Uterus (tissue), 4 donors: ENCODE data around the gene LIX1. TPM values are rescaled to one million over a fixed set of nuclear protein-coding genes. Genes with fewer than 3 reads are reported as not detected.

Experiments
- DNase-seq, 2 donors: peaks; one replicate each; pipeline ENCODE4 v3.0.0-alpha.2; 2019 to 2020
- H3K27ac ChIP-seq, 2 donors: fragments of 200-600 bp; sonication (generic); 1 replicate in 1 of 2; 2 replicates in 1 of 2; pipeline ENCODE4 v1.5.1; 2016 to 2018
- H3K27me3 ChIP-seq, 2 donors: fragments of 200-600 bp; sonication (generic); one replicate each; pipeline ENCODE4 v1.5.1; 2018 to 2019; ENCODE audit warnings: control low read depth in 1 of 2
- H3K36me3 ChIP-seq, 2 donors: fragments of 200-600 bp; sonication (generic); one replicate each; pipeline ENCODE4 v1.5.1; 2019; ENCODE audit warnings: control low read depth in 1 of 2
- H3K4me1 ChIP-seq, 2 donors: fragments of 200-600 bp; sonication (generic); one replicate each; pipeline ENCODE4 v1.5.1; 2018 to 2019; ENCODE audit warnings: control low read depth in 1 of 2
- H3K4me3 ChIP-seq, 2 donors: fragments of 200-600 bp; sonication (generic); 1 replicate in 1 of 2; 2 replicates in 1 of 2; pipeline ENCODE4 v1.5.1; 2018 to 2019; ENCODE audit warnings: mild to moderate bottlenecking in 1 of 2
- H3K9me3 ChIP-seq, 2 donors: fragments of 200-600 bp; sonication (generic); one replicate each; pipeline ENCODE4 v1.5.1; 2019; ENCODE audit warnings: control low read depth in 1 of 2
- POLR2A ChIP-seq, 2 donors: fragments of 450-650 bp; IDR thresholded peaks; one replicate each; pipeline ENCODE4 v1.6.1; 2016; ENCODE audit warnings: antibody characterized with exemption in 2 of 2, mild to moderate bottlenecking in 1 of 2, moderate library complexity in 1 of 2
- intact Hi-C: fragments of 100-400 bp; cut with DNase I; formaldehyde crosslinking; loops from one replicate; pipeline ENCODE4 v1.15.1; 2023; ENCODE audit warnings: low total_unique reads
- total RNA-seq, 4 donors: library from RNA; depleted of rRNA in 3 of 4; stranded (reverse); fragments of >200 nt in 3 of 4; gene quantifications; one replicate each; pipeline versions ENCODE4 v1.1.0 to v1.2.4, GENCODE V29; 2014 to 2023
- TF ChIP-seq, protein P1 (sequence below), 4 experiments: fragments of 200-600 bp in 2 of 4; fragments of 450-650 bp in 2 of 4; sonication (generic) in 2 of 4; IDR thresholded peaks; one replicate each; pipeline ENCODE4 v1.5.1; 2016 to 2019; ENCODE audit warnings: antibody characterized with exemption in 4 of 4, mild to moderate bottlenecking in 2 of 4, moderate library complexity in 1 of 4
- donor health status: DM: yes; HTN: yes; CAD: no.

Gene LIX1
- total RNA-seq, 4 donors from 2014 or later = 3.9 TPM; not detected in 3

DNA sequence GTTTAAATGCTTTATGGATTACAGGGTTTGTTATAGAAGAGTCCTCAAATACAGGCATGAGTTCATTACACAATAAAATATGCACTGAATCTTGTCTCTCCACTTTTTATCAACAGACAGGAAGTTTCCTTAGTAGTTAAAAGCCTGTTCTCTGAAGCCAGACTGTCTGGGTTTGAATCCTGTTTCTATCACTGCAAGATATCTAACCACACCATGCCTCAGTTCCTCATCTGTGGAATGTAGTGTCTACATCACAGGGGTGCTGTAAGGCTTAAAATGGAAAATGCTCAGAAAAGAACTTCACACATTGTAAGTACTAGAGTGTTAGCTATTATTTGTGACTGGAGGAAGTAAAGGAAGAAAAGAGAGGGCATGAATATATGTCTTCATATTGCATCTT lies 9.3 kb downstream of the LIX1 start:
- intact Hi-C loops = no loop called here
- Histone ChIP-seq H3K4me1 (no peaks in the 10 kb centered on the region), H3K4me3 (no peak overlapping the region), H3K36me3 (no peaks in the 10 kb centered on the region), H3K27ac (no peak overlapping the region), H3K9me3 (no peaks in the 10 kb centered on the region), H3K27me3 (no peaks in the 10 kb centered on the region)
- DNase-seq = no peak
- TF ChIP-seq, protein P1, sequence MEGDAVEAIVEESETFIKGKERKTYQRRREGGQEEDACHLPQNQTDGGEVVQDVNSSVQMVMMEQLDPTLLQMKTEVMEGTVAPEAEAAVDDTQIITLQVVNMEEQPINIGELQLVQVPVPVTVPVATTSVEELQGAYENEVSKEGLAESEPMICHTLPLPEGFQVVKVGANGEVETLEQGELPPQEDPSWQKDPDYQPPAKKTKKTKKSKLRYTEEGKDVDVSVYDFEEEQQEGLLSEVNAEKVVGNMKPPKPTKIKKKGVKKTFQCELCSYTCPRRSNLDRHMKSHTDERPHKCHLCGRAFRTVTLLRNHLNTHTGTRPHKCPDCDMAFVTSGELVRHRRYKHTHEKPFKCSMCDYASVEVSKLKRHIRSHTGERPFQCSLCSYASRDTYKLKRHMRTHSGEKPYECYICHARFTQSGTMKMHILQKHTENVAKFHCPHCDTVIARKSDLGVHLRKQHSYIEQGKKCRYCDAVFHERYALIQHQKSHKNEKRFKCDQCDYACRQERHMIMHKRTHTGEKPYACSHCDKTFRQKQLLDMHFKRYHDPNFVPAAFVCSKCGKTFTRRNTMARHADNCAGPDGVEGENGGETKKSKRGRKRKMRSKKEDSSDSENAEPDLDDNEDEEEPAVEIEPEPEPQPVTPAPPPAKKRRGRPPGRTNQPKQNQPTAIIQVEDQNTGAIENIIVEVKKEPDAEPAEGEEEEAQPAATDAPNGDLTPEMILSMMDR (IDR thresholded peaks at IDR 0.05) = no peak
- no peak for TF ChIP-seq POLR2A (IDR thresholded peaks at IDR 0.05)

DNA sequence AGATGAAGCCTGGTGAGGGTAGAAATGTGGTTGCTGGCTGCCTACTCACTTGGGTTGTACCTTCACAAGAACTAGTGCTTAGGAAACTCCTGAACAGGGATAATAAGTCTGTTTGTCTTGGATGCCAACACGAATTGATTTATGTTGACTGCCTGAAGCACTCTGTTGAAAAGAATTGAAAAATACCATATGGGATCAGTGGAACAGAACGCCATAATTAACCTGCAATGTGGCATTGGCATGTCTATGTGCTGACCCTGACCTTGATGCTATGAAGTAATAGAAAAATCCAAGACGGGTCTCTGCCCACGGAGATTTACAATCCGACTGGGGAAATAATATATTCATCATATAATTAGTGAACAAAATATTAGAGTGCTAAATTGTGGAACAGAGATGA lies 10.5 kb downstream of the LIX1 start:
- no peaks in the 10 kb centered on the region for H3K4me1 ChIP-seq
- H3K36me3 ChIP-seq = no peaks in the 10 kb centered on the region
- DNase-seq = no peak
- TF ChIP-seq POLR2A (IDR thresholded peaks at IDR 0.05) = no peak
- intact Hi-C loops = no loop called here
- no peaks in the 10 kb centered on the region for H3K9me3 ChIP-seq
- H3K27ac ChIP-seq = no peak overlapping the region
- no peak overlapping the region for H3K4me3 ChIP-seq
- H3K27me3 ChIP-seq = no peaks in the 10 kb centered on the region

DNA sequence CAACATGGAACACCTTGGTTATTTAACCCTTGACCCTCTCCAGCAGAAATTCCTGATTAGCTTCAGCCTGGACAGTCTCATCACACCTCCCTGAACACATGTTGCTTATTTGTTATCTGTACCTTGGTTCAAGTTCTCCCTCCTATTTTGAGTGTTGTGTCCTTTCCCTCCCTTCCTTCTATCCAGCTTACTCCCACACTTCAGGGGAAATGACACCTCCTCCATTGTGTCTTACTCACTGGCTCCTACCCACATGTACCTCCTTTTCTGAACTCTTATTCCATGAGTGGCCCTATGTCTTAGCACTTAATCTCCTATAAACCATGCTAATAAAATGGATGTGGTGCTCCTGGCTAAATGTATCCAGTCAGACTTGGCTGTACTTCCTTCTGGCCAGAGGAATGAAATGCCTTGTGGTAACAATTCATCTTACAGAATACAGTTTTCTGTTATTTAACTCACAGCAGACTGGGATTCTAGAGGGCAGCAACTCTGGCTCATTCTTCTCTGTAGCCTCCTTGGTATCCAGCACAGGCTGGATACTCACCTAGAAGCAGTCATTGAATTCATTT lies 11.2 kb downstream of the LIX1 start:
- intact Hi-C loops = no loop called here
- no peaks in the 10 kb centered on the region for H3K9me3 ChIP-seq
- no peak overlapping the region for H3K27ac ChIP-seq
- H3K27me3 ChIP-seq = no peaks in the 10 kb centered on the region
- TF ChIP-seq POLR2A (IDR thresholded peaks at IDR 0.05) = no peak
- TF ChIP-seq, protein P1 (IDR thresholded peaks at IDR 0.05) = no peak
- H3K4me3 ChIP-seq = no peak overlapping the region
- no peaks in the 10 kb centered on the region for H3K4me1 ChIP-seq
- no peak for DNase-seq
- H3K36me3 ChIP-seq = no peaks in the 10 kb centered on the region

DNA sequence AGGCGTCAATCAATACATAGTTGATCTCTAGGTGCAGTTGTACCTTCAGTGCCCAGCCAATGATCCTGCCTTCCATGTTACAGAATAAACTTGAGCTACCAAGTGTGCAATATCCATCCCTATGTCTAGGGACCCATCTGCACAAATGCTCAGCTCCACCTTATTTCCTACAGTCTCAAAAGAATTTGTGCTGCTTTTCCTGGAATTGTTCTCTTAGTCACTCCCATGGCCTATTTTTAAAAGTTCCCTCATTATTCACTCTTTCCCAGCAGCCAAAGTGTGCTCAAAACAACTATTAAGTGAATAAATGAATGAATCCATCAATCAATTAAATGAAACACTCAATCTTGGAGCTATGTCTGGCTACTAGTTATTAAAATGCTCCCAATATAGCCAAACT lies 14.7 kb downstream of the LIX1 start:
- no peak overlapping the region for H3K27ac ChIP-seq
- no peak for DNase-seq
- H3K36me3 ChIP-seq = no peaks in the 10 kb centered on the region
- intact Hi-C loops = no loop called here
- H3K4me1 ChIP-seq = no peaks in the 10 kb centered on the region
- TF ChIP-seq POLR2A (IDR thresholded peaks at IDR 0.05) = no peak
- TF ChIP-seq, protein P1 (IDR thresholded peaks at IDR 0.05) = no peak
- no peaks in the 10 kb centered on the region for H3K9me3 ChIP-seq
- no peaks in the 10 kb centered on the region for H3K27me3 ChIP-seq
- no peak overlapping the region for H3K4me3 ChIP-seq

DNA sequence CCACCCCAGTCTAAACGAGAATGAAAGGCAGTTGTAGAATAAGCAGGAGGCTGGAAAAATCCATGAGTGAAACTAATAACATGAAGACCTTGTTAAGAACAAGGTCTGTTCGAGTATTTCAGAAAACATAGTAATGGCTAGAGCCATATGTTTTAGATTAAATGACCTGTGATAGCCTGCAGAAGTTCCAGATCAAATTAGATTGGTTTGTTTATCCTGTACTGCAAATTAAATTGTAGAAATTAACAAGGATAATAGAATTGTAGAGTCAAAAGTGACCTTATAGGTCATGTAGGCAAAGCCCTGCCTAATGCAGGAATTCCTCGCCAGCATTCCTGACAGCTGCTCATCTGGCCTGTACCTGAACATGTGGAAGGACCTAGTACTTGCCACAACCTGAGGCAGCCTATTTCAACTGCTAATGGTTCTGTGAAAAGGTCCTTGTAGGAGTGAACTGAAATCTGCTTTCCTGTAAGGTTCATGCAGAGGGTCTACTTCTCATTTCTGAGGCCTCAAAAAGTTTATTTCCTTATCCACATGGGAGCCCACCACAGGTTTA lies 17.2 kb downstream of the LIX1 start:
- Histone ChIP-seq H3K9me3 (no peaks in the 10 kb centered on the region), H3K4me3 (no peak overlapping the region), H3K4me1 (no peaks in the 10 kb centered on the region), H3K27ac (no peak overlapping the region), H3K27me3 (no peaks in the 10 kb centered on the region), H3K36me3 (no peaks in the 10 kb centered on the region)
- DNase-seq = no peak
- intact Hi-C loops = no loop called here
- TF ChIP-seq POLR2A (IDR thresholded peaks at IDR 0.05) = no peak
- TF ChIP-seq, protein P1 (IDR thresholded peaks at IDR 0.05) = no peak
